Measurements from ENCODE around the gene B3GNT7.
A peak's percentile ranks its signal among the peaks of the same experiment; 100 is the strongest.
"Not testable (repeated sequence)": the region's sequence is repeated elsewhere in the genome, so short reads cannot be mapped to it uniquely, and the experiment has no call there.

The B3GNT7 gene

DNA sequence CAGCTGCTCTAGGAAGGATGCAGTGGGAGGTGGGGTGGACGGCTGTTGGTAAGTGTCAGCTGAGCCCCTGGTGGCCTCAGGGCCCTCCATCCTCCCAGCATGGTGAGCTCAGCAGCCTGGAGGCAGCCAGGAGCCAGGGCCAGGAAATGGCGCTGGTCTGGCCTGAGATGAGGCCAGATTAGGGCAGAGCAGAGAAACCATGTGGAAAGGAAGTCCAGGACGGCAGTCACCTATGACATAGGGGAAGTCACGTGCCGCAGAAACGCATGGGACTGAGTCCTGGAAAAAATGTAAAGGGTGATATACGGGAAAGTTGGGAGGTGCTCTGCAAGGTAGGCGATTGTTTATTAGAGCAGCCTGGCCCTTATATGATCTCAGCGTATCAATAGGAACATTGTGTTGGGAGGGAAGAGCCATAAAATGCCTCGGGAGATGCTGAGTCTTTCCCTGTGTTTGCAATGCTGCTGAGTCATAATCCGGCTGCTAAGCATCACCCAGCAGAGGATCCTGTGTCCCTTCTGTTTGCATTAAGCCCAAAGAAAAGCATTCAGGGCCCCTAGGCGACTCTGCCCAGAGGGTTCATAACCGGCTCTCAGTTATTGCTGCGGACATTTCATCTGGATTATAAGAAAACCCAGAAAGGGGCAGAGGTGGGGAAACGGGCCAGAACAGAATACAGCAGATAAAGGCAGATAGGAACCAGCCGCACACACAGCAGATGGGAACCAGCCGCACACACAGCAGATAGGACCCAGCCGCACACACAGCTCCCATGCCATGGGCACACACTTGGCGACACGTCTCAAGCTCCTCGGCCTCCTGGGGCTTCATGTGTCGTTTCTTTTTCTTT, 30.3 kb upstream of the B3GNT7 start:
- DNase-seq (ENCODE audit: low spot score), result no peak

DNA sequence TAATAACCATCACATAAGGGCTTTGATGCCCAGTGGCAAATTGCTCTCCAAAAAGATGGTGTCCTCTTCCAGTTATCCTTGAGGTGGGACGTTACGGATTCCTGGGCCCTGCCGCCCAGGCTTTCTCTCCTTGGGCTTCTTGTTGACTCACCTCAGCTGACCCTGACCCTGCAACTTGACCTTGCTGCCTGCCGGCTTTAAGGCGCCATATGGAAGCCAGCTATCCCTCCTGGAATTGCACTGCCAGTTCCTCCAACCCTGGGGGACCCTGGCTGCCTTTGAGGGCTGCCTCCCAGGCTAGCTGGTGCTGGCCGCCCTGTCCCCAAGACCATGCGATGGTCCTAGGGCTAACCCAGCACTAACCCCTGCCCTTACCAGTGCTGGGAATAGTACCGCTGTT, 28.3 kb upstream of the B3GNT7 start:
- no peak for DNase-seq (ENCODE audit: low spot score)

DNA sequence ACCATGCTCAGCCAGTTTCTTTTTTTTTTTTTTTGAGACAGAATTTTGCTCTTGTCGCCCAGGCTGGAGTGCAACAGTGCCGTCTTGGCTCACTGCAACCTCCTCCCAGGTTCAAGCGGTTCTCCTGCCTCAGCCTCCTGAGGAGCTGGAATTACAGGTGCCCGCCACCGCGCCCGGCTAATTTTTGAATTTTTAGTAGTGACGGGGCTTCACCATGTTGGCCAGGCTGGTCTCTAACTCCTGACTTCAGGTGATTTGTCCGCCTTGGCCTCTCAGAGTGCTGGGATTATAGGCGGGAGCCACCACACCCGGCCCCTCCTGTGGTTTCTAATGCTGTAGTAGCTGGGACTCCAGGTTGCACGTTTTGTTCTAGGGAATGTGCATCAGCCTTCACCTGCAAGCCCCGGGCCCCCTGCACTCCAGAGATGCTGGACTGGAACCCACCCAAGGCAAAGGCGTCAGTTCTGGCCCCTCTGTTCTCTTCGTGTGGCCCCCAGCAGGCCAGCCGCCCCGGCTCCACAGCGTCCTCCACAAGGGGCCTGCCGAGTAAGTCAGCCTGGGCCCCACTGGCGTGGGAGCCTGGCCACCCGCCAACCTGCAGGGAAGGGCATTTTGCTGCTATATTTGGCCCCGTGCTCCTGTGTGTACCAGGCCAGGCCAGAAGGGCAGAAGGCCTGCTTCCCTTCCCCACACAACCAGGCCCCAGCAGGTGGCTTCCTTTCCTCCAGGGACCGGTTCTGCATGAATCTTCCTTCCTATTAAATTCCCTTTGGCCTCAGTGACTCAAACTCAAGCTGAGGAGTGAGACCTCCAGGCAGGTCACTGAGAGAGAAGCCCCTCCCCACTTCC, 25.7 kb upstream of the B3GNT7 start:
- no peak for DNase-seq (ENCODE audit: low spot score)

DNA sequence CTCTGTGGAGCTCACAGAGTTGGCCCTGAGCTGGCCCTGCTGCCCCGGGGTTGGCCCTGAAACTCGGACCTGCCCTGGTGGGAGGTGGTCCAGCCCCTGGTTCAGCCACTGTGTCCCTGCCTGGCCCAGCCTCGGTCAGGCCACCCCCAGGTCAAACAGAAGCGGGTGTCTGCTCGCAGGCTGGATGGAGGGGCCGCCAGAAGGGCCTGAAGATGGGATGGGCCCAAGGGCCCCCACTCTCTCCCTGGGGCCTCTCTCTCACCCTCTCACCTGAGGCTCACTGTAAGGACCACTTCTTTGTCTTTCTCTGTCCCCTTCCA, 25.1 kb upstream of the B3GNT7 start:
- no peak for DNase-seq (ENCODE audit: low spot score)

DNA sequence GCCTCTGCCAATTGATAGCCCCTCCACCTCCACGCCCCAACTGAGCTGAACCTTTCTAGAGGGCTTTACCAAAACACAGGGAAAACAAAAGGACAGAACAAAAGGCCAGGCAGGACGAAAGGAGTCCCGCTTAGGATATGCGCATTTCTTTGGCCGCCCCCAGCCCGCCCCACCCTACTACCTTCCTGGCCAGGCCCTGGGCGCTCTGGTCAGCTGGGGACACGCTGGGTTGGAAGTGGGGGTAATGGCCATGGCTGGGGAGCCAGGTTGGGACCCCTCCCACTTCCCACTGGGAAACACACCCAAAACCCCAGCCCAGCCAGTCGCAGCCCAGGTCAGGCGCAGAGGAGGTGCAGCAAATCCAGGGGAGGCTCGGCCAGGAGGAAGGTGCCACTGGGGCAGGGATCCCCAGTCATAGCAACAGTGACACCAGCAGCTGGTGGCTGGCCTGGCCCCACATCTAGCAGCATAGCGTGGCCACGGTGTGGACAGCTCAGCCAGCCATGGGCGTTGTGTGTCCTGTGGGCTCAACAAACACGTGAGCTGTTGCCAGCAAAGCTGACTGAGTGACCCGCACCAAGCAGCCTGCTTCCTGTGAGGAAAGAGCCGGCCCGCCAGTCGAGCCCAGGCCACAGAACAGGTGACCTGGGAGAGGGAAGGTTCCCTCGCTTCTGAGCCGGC, 24.6 kb upstream of the B3GNT7 start:
- DNase-seq (ENCODE audit: low spot score), result no peak

DNA sequence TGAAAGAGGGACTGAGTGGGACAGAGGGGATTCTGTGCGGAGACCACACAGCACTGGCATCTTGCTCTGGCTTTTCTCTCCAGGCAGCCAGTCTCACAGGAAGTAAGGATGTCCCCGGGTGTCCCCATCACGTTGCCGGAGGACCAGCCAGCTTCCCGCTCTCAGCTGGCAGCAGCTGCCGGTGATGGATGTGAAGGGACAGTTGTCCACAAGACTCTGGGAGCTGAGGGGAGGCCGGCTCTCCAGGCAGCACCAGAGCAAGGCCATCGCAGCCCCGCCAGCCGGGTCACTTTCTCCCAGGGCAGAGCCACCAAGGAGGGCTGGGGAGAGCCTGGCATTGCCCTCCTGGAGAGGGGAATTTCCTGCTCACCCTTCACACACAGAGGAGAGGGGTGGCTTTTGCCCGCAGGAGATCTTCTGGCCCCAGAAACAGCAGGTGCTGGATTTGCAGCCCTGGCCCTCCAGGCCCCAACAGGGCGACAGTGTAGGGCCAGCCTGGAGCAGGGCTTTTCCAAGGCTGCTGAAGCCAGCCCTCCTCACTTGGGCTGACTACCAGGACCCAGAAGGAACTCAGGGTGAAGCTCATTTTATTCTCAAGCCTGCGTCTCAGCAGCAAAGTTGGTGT, 24.0 kb upstream of the B3GNT7 start:
- DNase-seq (ENCODE audit: low spot score), result no peak

DNA sequence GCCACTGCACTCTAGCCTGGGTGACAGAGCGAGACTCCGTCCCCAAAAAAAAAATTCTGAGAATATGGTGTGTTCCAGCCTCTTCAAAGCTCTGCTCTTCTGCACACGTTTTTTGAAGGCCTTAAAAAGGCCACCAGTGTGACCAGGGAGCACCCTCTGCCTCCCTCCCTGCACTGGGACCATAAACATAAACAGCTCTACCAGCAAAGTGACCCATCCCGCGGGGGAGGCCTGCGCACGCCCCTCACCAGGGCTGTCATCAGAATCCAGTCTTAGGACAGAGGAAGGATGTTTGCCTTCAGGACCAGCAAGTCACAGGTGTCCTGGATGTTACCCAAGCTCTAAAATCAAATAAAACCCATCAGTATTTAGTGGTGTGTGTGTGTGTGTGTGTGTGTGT, 23.2 kb upstream of the B3GNT7 start:
- no peak for DNase-seq (ENCODE audit: low spot score)

DNA sequence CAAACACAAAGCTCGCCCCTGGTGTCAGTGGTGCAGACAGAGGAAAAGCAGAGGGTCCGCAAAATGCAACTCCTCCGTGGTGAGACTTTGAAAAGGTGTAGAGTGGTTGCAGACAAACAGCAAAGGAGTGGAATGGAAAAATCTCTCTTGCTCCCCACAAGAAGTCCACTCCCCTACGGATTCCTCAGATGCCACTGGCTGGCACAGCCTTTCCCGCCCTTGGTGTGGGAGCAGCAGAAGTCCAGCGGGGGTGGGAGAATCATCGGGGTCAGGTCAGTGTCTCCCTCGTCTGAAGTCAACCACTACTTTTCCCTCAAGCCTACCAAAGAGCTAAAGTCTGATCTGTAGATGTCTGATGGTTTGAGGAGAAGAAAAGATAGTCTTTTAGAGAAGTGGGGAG, 22.3 kb upstream of the B3GNT7 start:
- DNase-seq (ENCODE audit: low spot score), result no peak

DNA sequence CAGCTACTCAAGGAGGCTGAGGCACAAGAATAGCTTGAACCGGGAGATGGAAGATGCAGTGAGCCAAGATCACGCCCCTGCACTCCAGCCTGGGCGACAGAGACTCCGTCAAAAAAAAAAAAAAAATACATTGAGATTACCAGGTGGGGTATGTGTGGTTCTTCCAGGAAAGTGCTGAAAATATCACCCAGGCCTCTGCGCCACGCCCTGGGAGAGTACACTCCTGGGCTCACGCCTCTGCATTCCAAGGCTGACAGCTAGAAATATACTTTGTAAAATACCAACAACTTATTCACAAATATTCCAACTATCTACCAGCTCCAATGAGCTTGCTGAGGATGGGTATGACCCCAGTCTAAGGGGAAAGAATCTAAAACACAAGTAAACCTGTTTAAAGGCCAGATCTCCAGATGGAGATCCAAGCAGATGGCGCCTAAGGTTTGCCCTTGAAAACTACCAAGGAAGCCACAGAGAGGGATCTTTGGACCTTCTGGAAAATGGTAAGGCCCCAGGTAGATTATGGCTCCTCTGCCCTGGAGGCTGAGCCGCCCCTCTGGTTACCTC, 21.6 kb upstream of the B3GNT7 start:
- peak; percentile 66 for DNase-seq (ENCODE audit: low spot score)

DNA sequence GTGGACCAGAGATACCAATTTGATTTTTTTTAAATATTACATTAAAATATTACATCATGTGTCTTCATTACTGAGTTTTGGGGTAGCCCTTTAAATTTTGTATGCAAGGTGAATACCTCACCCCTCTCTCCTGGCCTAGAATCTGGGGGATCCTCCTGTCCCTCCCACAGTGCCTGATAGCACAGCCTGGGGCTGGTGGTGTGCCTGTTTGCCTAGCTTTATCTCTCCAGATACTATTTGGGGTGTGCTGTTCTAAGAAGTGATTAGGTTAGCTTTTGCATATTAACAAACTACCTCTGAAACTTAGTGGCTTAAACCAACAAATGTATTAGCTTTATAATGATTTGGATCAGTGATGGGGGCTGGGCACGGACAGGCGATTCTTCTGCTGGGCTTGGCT, 20.7 kb upstream of the B3GNT7 start:
- peak; percentile 52 for DNase-seq (ENCODE audit: low spot score)

DNA sequence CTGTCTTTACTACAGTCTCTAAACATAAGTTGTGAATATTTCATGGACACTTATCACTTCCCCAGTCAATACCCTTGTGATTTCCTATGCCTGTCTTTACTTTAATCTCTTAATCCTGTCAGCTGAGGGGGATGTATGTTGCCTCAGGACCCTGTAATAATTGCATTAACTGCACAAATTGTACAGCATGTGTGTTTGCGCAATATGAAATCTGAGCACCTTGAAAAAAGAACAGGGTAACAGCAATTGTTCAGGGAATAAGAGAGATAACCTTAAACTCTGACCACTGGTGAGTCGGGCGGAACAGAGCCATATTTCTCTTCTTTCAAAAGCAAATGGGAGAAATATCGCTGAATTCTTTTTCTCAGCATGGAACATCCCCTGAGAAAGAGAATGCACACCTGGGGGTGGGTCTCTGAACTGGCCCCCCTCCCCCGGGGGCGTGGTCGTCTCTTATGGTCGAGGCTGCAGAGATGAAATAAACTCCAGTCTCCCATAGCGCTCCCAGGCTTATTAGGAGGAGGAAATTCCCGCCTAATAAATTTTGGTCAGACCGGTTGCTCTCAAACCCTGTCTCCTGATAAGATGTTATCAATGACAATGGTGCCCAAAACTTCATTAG, 19.4 kb upstream of the B3GNT7 start:
- DNase-seq (ENCODE audit: low spot score), result not testable (repeated sequence)

DNA sequence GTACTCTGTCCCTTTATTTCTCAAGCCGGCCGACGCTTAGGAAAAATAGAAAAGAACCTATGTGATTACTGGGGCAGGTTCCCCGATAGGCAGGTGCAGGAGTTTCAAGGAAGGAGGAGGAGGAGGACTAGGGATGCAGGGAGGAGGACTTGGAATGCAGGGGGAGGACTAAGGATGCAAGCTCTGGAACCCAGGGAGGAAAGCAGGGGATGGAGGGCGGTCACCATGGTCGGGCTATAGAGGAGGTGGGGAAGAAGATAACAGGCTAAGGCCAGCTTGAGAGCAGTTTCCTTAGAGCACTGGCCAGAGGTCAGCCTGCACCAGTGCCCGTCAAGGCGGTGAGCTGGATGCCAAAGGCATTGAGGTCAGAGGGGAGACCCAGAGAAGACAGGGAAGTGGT, 18.7 kb upstream of the B3GNT7 start:
- no peak for DNase-seq (ENCODE audit: low spot score)

DNA sequence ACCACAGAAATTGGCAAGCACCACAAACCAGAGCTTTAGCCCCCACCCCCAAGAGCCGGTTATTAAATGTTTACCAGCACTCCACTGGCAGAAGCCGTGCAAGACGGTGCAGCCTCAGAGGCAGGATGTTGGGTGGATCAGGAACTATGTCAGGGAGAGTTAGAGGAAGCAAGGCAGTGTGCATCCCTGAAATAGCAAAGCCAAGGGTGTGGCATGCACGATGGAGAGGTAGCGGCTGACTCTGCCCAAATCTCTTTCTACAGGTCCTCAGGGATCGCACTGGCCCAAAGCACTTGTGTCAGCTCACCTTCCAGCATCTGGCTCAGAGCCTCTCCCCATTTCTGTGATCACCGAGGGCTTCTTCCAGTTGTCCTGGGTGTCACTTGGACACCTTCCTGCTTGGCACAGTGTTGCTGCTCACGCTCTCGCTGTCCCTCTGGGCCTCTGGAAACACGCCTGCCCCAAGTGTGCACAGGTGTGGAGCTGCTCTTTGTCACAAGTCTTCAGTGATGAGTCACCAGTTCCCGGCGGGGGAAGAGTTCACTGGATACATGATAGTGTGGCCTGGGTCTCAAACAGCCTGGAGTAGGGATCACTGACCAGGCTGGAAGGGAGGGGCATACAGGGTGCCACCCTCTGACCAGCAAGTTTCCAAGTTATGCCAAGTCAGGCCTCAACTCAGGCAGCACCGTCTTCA, 17.3 kb upstream of the B3GNT7 start:
- DNase-seq (ENCODE audit: low spot score), result no peak

DNA sequence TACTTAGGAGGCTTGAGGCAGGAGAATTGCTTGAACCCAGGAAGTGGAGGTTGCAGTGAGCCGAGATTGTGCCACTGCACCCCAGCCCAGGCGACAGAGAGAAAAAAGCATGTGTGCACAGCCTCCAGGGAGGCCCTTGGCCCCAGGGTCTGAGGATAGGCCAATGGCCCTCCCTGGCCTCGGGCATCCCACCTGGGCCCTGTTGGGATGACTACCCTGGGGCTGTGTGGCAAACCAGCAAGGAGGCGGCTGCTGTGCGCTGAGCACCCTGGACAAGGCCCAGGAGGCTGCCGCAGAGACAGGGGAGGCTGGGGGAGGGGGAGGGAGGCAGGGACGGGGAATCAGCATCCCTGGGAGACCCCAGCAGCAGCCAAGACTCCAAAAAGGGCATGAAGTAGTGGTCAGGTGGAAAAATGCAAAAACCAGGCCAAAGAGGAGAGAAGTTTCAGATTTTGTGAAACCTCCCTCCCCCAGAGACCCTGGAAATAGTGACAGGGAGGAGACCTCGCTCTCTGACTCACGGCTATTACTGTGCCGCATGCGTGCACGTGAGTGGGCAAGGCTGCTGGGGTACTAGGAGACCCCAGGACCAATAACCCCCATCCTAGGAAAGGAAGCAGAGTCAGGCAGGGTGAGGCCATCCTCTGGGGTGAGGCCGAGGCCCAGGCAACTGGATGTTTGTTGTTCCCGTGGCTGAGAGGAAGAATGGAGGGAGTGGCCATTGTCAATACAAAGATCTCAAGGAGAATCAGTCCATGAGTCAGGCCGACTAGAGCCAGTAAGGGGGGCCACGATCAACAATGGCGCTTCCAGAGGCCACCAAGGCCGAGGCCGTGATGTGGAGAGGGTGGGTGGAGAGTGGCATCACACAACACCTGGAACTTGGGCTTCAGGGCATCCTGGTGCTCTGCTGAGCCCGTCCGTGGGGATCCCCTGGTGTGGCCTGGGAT, 16.0 kb upstream of the B3GNT7 start:
- no peak for DNase-seq (ENCODE audit: low spot score)

DNA sequence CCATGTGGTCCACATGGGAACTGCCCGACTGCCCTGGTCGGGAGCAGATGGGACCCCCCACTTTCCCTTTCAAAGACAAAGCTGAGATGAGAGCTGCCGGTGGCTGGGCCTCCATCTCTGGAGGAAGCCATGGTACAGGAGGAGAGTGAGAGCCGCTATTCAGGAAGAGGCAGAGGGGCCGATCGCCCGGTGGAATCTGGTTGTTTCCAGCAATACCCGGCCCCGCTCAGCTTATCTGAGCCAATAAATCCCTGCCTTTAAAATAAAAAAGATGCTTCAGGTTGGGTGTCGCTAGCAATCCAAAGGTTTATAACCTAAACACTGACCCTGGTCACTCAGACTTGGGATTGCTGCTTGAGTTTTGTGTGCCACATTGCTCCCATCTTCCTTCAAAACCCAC, 15.2 kb upstream of the B3GNT7 start:
- no peak for DNase-seq (ENCODE audit: low spot score)

DNA sequence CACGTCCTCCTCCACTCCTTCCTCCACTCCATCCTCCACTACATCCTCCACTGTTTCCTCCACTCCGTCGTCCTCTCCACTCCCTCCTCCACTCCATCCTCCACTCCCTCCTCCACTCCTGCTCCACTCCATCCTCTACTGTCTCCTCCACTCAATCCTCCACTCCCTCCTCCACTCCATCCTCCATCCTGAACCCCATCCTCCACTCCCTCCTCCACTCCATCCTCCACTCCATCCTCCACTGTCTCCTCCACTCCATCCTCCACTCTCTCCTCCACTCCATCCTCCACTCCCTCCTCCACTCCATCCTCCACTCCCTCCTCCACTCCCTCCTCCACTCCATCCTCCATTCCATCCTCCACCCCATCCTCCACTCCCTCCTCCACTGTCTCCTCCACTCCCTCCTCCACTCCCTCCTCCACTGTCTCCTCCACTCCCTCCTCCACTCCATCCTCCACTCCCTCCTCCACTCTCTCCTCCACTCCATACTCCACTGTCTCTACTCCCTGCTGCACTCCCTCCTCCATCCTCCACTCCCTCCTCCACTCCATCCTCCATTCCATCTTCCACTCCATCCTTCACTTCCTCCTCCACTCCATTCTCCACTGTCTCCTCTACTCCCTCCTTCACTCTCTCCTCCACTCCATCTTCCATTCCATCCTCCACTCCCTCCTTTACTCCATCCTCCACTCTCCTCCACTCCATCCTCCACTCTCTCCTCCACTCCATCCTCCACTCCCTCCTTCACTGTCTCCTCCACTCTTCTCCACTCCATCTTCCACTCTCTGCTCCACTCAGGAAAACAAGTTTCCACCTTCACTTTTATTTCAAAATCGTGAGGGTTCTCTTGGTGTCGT, 14.3 kb upstream of the B3GNT7 start:
- no peak for DNase-seq (ENCODE audit: low spot score)

DNA sequence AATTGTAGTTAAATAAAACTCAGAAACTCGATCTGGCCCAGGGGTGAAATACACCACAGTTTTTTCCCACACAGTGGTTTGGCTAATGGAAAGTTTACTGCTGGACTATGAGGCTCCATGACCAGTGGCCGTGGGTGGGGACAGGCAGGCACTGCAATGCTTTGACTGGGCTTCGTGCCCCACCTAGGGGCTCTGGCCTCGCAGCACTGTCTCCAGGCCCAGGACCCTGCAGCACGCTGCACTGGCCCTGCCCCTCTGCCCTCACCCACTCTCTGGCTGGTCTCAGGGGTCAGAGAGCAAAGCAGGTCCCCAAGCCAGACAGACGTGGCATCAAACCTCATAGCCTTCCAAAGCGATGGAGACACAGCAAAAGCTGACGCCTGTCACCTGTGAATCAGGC, 13.4 kb upstream of the B3GNT7 start:
- DNase-seq (ENCODE audit: low spot score), result no peak

DNA sequence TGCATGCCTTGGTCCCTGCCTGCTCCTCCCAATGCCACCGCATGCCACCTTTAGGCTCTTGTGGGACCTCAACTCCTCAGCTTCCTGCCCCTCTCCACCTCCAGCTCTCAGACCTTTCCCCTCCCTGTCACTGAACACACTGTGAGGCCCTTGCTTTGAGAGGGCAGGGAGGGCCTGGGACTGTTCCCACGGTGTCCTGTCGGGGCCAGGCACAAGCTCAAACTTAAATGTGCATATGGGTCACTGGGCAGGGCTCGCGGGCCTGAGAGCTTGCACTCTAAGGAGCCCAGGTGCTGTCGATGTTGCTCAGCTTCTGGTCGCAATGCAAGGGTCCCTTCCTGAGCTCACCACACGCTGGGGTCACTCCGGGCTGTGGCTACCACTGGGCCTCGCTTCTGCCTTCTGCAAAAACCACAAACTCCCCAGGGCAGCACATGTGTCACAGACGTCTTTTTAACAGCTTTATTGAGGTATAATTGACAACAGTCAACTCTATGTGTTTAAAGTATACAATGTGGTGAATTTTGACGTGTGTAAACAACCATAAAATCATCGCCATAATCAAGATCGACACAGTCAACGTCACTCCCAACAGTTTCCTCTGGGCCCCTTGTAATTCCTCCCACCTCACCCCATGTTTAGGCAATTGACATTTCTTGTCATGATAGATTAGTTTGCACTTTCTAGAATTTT, 11.9 kb upstream of the B3GNT7 start:
- no peak for DNase-seq (ENCODE audit: low spot score)

DNA sequence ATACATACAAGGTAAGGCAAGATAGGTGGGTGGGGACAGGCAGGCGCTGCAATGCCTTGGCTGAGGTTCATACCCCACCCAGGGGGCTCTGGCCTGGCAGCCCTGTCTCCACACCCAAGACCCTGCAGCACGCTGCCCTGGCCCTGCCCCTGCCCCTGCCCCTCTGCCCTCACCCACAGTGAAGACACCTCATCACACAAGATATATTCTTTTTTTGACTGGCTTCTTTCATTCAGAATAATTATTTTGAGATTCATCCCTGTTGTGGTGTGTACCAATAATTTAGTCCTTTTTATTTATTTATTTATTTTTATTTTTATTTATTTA, 11.4 kb upstream of the B3GNT7 start:
- DNase-seq (ENCODE audit: low spot score), result no peak
